CD4-positive, CD25-positive, alpha-beta regulatory T cell (primary cell): ENCODE data around the gene BCOR. TPM values are rescaled to one million over a fixed set of nuclear protein-coding genes. Genes with fewer than 3 reads are reported as not detected.

Source experiments
- ATAC-seq, 2 donors: fragments of 150-1000 bp; cut with Tn5 transposase; one replicate each; pipeline ENCODE4 v1.10.0; 2021; ENCODE audit warnings: low read depth in 2 of 2, moderate number of reproducible peaks in 2 of 2, moderate library complexity in 1 of 2
- DNase-seq, 3 donors: peaks; one replicate each; pipeline versions ENCODE4 v3.0.0 to v3.0.0-alpha.2; 2012 to 2022; ENCODE audit warnings: mixed read lengths in 1 of 3
- H3K27ac ChIP-seq: one replicate; pipeline ENCODE4 v1.7.0; 2013; ENCODE audit warnings: mild to moderate bottlenecking, low read length; ENCODE audit not compliant: insufficient read depth, poor library complexity, severe bottlenecking
- H3K27me3 ChIP-seq: one replicate; pipeline ENCODE4 v1.7.0; 2013; ENCODE audit warnings: low read length; ENCODE audit not compliant: control insufficient read depth, insufficient read depth
- H3K36me3 ChIP-seq: one replicate; pipeline ENCODE4 v1.7.0; 2013; ENCODE audit warnings: mild to moderate bottlenecking, low read length, moderate library complexity; ENCODE audit not compliant: control insufficient read depth, insufficient read depth
- H3K4me1 ChIP-seq: 2 replicates; pipeline ENCODE4 v1.7.0; 2013; ENCODE audit warnings: mild to moderate bottlenecking, low read length; ENCODE audit not compliant: insufficient read depth, control insufficient read depth, poor library complexity, severe bottlenecking
- H3K4me3 ChIP-seq: one replicate; pipeline ENCODE4 v1.7.0; 2013; ENCODE audit warnings: low read depth, mild to moderate bottlenecking, low read length, moderate library complexity
- H3K9me3 ChIP-seq, 2 experiments: 1 replicate in 1 of 2; 2 replicates in 1 of 2; pipeline ENCODE4 v1.7.0; 2013; ENCODE audit warnings: low read length in 2 of 2, mild to moderate bottlenecking in 1 of 2, moderate library complexity in 1 of 2; ENCODE audit not compliant: control insufficient read depth in 2 of 2
- H3K27ac Mint-ChIP-seq, 3 donors: one replicate each; pipeline ENCODE4 v1.8.0; 2020 to 2022; ENCODE audit warnings: mild to moderate bottlenecking in 3 of 3, mixed read lengths in 3 of 3, moderate library complexity in 2 of 3
- H3K27me3 Mint-ChIP-seq: one replicate; pipeline ENCODE4 v1.8.0; 2022; ENCODE audit warnings: mild to moderate bottlenecking, mixed read lengths
- H3K36me3 Mint-ChIP-seq: one replicate; pipeline ENCODE4 v1.8.0; 2020; ENCODE audit warnings: mixed read lengths
- H3K4me1 Mint-ChIP-seq, 4 donors: one replicate each; pipeline ENCODE4 v1.8.0; 2020 to 2022; ENCODE audit warnings: mixed read lengths in 4 of 4, mild to moderate bottlenecking in 1 of 4
- H3K4me3 Mint-ChIP-seq, 4 donors: one replicate each; pipeline ENCODE4 v1.8.0; 2020 to 2022; ENCODE audit warnings: mild to moderate bottlenecking in 4 of 4, mixed read lengths in 4 of 4, moderate library complexity in 3 of 4
- H3K9me3 Mint-ChIP-seq, 7 donors: one replicate each; pipeline ENCODE4 v1.8.0; 2020 to 2022; ENCODE audit warnings: mixed read lengths in 7 of 7, mild to moderate bottlenecking in 3 of 7, moderate library complexity in 2 of 7
- polyA plus RNA-seq, 4 donors: library from polyadenylated mRNA; unstranded; fragments of 300-500 nt; fragmentation: Illumina TruSeq; gene quantifications; one replicate each; pipeline ENCODE4 v1.2.3, GENCODE V29; 2021
- total RNA-seq: library from RNA; stranded (reverse); gene quantifications from one replicate; pipeline ENCODE4 v1.2.3, GENCODE V29; 2022

Gene BCOR
- total and polyA plus RNA-seq, 5 donors from 2014 or later, result 2.5 to 38.0 (median 3.8) TPM

- Histone ChIP-seq H3K4me3 (no peak overlapping the region), H3K9me3 (no peaks in the 10 kb centered on the region), H3K36me3 (peaks cover 56% of the 10 kb centered on the region), H3K27ac (no peak overlapping the region), H3K27me3 (no peaks in the 10 kb centered on the region), H3K4me1 (peaks cover 13% of the 10 kb centered on the region)
- Mint-ChIP-seq H3K9me3 (no peaks in the 10 kb centered on the region), H3K27ac (no peak overlapping the region), H3K4me1 (peaks cover 5 to 31% (median 10%) of the 10 kb centered on the region in 4 donors), H3K4me3 (no peak overlapping the region), H3K36me3 (peaks cover 13% of the 10 kb centered on the region), H3K27me3 (no peaks in the 10 kb centered on the region)
- DNase-seq (no peak), ATAC-seq (no peak)
Measured at GRCh38 chrX:40061005-40061404, 36.8 kb downstream of the BCOR start.

DNA sequence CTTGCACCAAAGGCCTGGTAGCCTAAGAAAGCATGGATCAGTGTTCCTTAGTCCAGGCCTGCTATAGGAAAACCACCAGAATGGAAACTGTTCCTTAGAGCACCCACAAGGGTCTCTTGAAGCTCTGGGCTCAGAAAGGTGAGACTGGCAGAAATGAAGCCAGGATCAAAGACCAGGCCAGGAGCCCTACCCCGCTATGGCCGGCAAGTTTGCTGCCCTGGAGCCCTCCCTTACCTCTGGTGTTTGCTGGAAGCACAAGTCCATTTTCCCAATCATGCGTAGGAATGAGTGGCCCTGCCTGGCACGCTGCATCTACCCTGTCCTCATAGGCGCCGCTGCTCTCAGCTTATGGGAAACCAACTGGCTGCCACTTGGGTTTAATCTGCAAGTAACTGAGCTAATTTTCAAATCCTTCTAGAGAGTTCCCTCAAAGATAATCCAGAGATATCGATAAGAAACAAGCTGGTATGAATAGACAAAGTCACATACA is 37.4 kb downstream of the BCOR start:
- Histone ChIP-seq H3K27me3 (no peaks in the 10 kb centered on the region), H3K4me3 (no peak overlapping the region), H3K27ac (no peak overlapping the region), H3K9me3 (no peaks in the 10 kb centered on the region), H3K4me1 (peaks cover 7% of the 10 kb centered on the region), H3K36me3 (peaks cover 60% of the 10 kb centered on the region)
- DNase-seq, result no peak
- Mint-ChIP-seq H3K4me1 (peaks cover 0 to 25% (median 5%) of the 10 kb centered on the region in 4 donors), H3K27me3 (no peaks in the 10 kb centered on the region), H3K27ac (peak overlapping the region in 1 of 3 donors; percentile 65), H3K4me3 (no peak overlapping the region), H3K36me3 (peaks cover 17% of the 10 kb centered on the region), H3K9me3 (no peaks in the 10 kb centered on the region)
- ATAC-seq, result no peak

DNA sequence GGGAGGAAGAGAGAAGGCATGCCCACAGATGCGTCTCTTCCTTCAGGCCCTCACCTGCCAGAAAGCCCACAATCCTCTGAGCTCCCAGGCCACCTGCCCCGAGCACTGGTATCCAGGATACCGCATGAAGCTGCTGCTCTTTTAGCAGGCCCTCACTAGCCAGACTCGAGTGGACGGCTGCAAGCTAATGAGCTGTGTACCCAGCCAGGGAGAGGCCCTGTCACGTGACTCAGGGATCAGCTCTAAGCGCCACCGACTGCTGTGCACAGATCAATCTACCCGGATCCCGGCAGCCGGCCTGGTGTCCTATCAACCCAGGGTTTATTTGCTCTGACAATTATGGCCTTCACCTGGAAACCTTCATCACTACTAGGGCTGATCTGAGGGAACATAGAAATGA is 39.0 kb downstream of the BCOR start:
- ATAC-seq (no peak), DNase-seq (no peak)
- Mint-ChIP-seq H3K4me1 (peaks cover 0 to 18% (median 0%) of the 10 kb centered on the region in 4 donors), H3K4me3 (no peak overlapping the region), H3K36me3 (peaks cover 27% of the 10 kb centered on the region), H3K27me3 (no peaks in the 10 kb centered on the region), H3K27ac (no peak overlapping the region), H3K9me3 (peaks cover 0 to 2% (median 0%) of the 10 kb centered on the region in 7 donors)
- Histone ChIP-seq H3K27me3 (no peaks in the 10 kb centered on the region), H3K9me3 (no peaks in the 10 kb centered on the region), H3K36me3 (peaks cover 75% of the 10 kb centered on the region), H3K27ac (no peak overlapping the region), H3K4me3 (no peak overlapping the region), H3K4me1 (peaks cover 4% of the 10 kb centered on the region)

DNA sequence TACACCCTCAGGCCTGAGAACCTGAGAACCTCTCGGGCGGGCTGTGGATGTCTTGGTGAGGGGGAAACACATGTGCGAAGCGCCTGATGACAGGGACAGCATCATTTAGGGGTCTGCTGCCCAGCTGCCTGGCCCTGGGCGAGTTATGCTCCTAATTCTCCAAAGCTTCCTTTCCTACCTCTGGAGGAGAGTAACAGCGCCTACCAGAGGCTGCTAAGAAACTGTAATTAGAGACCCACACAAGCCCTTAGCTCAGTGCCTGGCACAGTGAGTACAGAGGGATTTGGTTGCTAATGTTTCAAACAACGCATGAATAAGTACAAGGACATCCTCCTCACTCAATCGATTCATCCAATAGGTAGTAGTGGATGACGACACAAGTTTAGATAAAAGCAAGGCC is 40.4 kb downstream of the BCOR start:
- peaks cover 0 to 11% (median 0%) of the 10 kb centered on the region in 4 donors for H3K4me1 Mint-ChIP-seq
- no peak overlapping the region for H3K27ac ChIP-seq
- peaks cover 33% of the 10 kb centered on the region for H3K36me3 Mint-ChIP-seq
- ATAC-seq (no peak), DNase-seq (no peak)
- H3K4me3 Mint-ChIP-seq, result no peak overlapping the region
- no peak overlapping the region for H3K4me3 ChIP-seq
- no peak overlapping the region for H3K27ac Mint-ChIP-seq
- H3K4me1 ChIP-seq, result peaks cover 4% of the 10 kb centered on the region
- peaks cover 7 to 12% of the 10 kb centered on the region in 2 experiments for H3K9me3 ChIP-seq
- H3K27me3 Mint-ChIP-seq, result no peaks in the 10 kb centered on the region
- H3K36me3 ChIP-seq, result peaks cover 76% of the 10 kb centered on the region
- no peaks in the 10 kb centered on the region for H3K27me3 ChIP-seq
- peaks cover 0 to 11% (median 0%) of the 10 kb centered on the region in 7 donors for H3K9me3 Mint-ChIP-seq

DNA sequence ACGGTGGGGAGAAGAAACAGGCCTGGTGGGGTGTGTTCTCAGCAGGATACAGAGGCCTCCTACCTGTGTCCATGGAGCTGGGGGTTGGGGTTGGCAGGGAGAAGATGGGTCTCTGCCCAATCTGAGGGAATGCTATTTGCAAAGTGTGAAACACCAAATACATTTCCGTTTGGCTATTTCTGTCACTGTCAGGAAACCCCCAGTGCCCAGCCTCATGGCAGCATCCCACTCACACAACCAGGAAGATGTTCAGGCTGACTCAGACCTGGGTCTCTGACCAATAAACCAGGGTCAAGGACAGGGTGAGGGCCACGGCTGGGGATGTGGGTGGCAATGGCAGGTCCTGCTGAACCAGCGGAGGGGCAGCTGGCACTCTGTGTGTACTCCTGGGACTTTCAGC is 41.3 kb downstream of the BCOR start:
- Histone ChIP-seq H3K4me1 (no peaks in the 10 kb centered on the region), H3K27me3 (no peaks in the 10 kb centered on the region), H3K4me3 (no peak overlapping the region), H3K9me3 (peaks cover 15 to 19% of the 10 kb centered on the region in 2 experiments), H3K27ac (no peak overlapping the region), H3K36me3 (peaks cover 77% of the 10 kb centered on the region)
- no peak overlapping the region for H3K27ac Mint-ChIP-seq
- H3K4me3 Mint-ChIP-seq, result no peak overlapping the region
- ATAC-seq (no peak), DNase-seq (no peak)
- no peaks in the 10 kb centered on the region for H3K27me3 Mint-ChIP-seq
- H3K36me3 Mint-ChIP-seq, result peaks cover 37% of the 10 kb centered on the region
- peaks cover 0 to 4% (median 0%) of the 10 kb centered on the region in 4 donors for H3K4me1 Mint-ChIP-seq
- H3K9me3 Mint-ChIP-seq, result peaks cover 0 to 20% (median 0%) of the 10 kb centered on the region in 7 donors

- peaks cover 80% of the 10 kb centered on the region for H3K36me3 ChIP-seq
- no peak for ATAC-seq
- H3K27ac ChIP-seq, result no peak overlapping the region
- H3K4me3 ChIP-seq, result no peak overlapping the region
- Mint-ChIP-seq H3K27ac (no peak overlapping the region), H3K4me1 (no peaks in the 10 kb centered on the region), H3K4me3 (no peak overlapping the region), H3K27me3 (no peaks in the 10 kb centered on the region), H3K36me3 (peaks cover 46% of the 10 kb centered on the region), H3K9me3 (peaks cover 0 to 27% (median 0%) of the 10 kb centered on the region in 7 donors)
- H3K9me3 ChIP-seq, result peaks cover 24 to 29% of the 10 kb centered on the region in 2 experiments
- DNase-seq, result no peak
- H3K4me1 ChIP-seq, result no peaks in the 10 kb centered on the region
- no peaks in the 10 kb centered on the region for H3K27me3 ChIP-seq
Measured at GRCh38 chrX:40055495-40055894, 42.3 kb downstream of the BCOR start.

DNA sequence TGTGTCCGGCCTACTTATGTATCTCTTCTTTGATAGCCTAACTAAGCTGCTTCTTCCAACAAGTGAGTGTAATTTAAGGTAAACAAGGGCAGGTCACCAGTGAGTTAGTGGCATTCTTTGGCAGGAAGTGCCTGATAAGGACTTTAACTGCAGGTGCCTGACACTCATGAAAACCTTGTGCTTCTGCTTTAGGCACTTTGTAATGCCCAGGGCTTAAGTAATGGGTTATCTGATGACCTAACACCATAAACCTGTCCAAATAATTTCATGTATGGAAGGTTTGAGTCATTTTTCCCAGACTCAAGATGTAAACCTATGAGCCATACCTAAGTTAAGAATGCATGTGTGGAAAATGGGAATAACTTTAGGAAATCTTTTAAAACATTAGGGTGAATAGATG is 43.0 kb downstream of the BCOR start:
- peak overlapping the region in 2 of 3 donors; percentile 31 to 41 for H3K27ac Mint-ChIP-seq
- H3K27me3 Mint-ChIP-seq, result no peaks in the 10 kb centered on the region
- DNase-seq (peak in 1 of 3 donors; percentile 18), ATAC-seq (no peak)
- H3K27ac ChIP-seq, result no peak overlapping the region
- H3K4me3 Mint-ChIP-seq, result no peak overlapping the region
- peaks cover 53% of the 10 kb centered on the region for H3K36me3 Mint-ChIP-seq
- peaks cover 28 to 34% of the 10 kb centered on the region in 2 experiments for H3K9me3 ChIP-seq
- peaks cover 80% of the 10 kb centered on the region for H3K36me3 ChIP-seq
- peaks cover 0 to 32% (median 0%) of the 10 kb centered on the region in 7 donors for H3K9me3 Mint-ChIP-seq
- no peak overlapping the region for H3K4me3 ChIP-seq
- no peaks in the 10 kb centered on the region for H3K27me3 ChIP-seq
- H3K4me1 ChIP-seq, result no peaks in the 10 kb centered on the region
- no peaks in the 10 kb centered on the region for H3K4me1 Mint-ChIP-seq

DNA sequence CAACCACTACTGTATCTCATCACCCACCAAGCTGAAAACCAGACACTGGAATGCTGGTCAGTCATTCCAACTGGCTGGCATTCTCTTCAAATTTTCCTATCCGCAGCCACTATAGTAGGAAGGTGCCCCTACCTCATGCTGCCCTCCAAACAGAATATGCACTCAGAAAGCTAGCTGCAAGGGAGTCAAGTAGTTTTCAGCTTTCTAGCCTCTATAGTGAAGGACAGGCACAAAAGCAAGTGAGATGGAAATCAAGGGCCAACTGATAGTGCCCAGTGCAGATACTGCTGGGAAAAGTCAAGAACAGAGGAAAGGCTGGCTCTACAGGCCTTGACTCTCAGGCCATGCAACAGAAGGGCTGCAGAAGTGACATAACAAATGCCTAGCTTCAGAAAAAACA is 47.2 kb downstream of the BCOR start:
- H3K27ac Mint-ChIP-seq, result no peak overlapping the region
- no peaks in the 10 kb centered on the region for H3K27me3 ChIP-seq
- no peak overlapping the region for H3K4me3 ChIP-seq
- H3K4me1 Mint-ChIP-seq, result no peaks in the 10 kb centered on the region
- peaks cover 58% of the 10 kb centered on the region for H3K36me3 Mint-ChIP-seq
- H3K27me3 Mint-ChIP-seq, result no peaks in the 10 kb centered on the region
- ATAC-seq, result no peak
- H3K27ac ChIP-seq, result no peak overlapping the region
- DNase-seq, result no peak
- H3K4me3 Mint-ChIP-seq, result no peak overlapping the region
- peaks cover 0 to 39% (median 6%) of the 10 kb centered on the region in 7 donors for H3K9me3 Mint-ChIP-seq
- H3K4me1 ChIP-seq, result no peaks in the 10 kb centered on the region
- H3K9me3 ChIP-seq, result peaks cover 28 to 34% of the 10 kb centered on the region in 2 experiments
- H3K36me3 ChIP-seq, result peaks cover 67% of the 10 kb centered on the region
